Stimulated activated CD4-positive, alpha-beta T cell treated with anti-CD3 and anti-CD28 coated beads, TNF-alpha, amount 100 ng/mL, for 1 hour (primary cell): ENCODE measurements around the gene FGF23.

Experiments used
- DNase-seq, 3 donors: peaks; one replicate each; pipeline ENCODE4 v3.0.0-alpha.2; 2020; ENCODE audit warnings: low read depth in 3 of 3, low spot score in 1 of 3

Gene FGF23

GRCh38 chr12:4320497-4320852 lies 59.0 kb downstream of the FGF23 start:
- no peak for DNase-seq
